ENCODE data around the gene MMP23B.
"Not testable (repeated sequence)": the region's sequence is repeated elsewhere in the genome, so short reads cannot be mapped to it uniquely, and the experiment has no call there.

DNA sequence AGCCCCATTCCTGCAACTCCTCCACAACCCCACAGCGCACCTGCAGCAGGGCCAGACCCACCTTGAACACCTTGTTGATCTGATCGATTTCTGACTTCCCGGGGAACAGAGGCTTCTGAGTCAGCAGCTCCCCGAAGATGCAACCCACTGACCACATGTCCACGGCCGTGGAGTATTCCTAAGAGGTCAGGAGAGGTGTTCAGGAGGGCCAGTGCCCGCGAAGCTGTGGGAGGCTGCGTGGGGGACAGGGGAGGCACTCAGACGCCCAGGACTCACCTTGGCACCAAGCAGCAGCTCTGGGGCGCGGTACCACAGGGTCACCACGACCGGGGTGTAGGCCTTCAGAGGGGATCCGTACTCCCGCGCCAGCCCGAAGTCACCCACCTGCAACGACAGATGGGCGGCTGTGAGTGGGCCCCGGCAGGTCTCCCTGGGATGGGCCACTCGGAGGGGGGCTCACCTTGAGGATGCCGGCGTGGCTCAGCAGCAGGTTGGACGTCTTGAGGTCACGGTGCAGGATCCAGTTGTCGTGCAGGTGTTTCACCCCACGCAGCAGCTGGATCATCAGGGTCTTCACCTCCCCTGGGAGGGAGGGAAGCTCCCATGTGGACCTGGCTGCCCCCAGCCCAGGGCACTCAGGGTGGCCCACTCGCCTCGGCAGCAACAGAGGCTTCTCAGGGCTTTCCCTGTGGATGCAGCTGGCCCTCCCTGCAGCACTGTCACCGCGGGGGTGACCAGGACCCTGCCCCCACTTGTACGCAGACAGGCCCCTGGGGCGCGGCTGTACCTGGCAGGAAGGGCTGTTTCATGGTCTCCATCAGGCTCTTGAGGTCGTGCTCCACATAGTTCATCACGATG is 4.9 kb downstream of the MMP23B start:
- TF ChIP-seq, protein P1, sequence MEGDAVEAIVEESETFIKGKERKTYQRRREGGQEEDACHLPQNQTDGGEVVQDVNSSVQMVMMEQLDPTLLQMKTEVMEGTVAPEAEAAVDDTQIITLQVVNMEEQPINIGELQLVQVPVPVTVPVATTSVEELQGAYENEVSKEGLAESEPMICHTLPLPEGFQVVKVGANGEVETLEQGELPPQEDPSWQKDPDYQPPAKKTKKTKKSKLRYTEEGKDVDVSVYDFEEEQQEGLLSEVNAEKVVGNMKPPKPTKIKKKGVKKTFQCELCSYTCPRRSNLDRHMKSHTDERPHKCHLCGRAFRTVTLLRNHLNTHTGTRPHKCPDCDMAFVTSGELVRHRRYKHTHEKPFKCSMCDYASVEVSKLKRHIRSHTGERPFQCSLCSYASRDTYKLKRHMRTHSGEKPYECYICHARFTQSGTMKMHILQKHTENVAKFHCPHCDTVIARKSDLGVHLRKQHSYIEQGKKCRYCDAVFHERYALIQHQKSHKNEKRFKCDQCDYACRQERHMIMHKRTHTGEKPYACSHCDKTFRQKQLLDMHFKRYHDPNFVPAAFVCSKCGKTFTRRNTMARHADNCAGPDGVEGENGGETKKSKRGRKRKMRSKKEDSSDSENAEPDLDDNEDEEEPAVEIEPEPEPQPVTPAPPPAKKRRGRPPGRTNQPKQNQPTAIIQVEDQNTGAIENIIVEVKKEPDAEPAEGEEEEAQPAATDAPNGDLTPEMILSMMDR (IDR thresholded peaks at IDR 0.05), result not testable (repeated sequence)
- TF ChIP-seq POLR2AphosphoS5 (IDR thresholded peaks at IDR 0.05), result not testable (repeated sequence)

All from sigmoid colon (tissue), 4 donors.